HCT116 (cell line): Measurements from ENCODE around the gene PRPF40B. TPM values are rescaled to one million over a fixed set of nuclear protein-coding genes. Genes with fewer than 3 reads are reported as not detected.

Experiments used
- ATAC-seq: fragments of 200-7000 bp; cut with Tn5 transposase; 2 replicates; pipeline ENCODE4 v1.9.1; 2020; ENCODE audit warnings: mild to moderate bottlenecking, moderate library complexity
- BruUV-seq: library from RNA; stranded (reverse); fragments of 400-500 nt; replicated peaks from 2 replicates; lab custom pipeline; 2021; lab: Mats Ljungman, UMichigan
- CTCF ChIA-PET: fragments of 300-600 bp; sonication (Branson Sonifier 250); formaldehyde crosslinking; loops from one replicate; lab custom pipeline; 2021; ENCODE audit warnings: antibody characterized with exemption; lab: Charles Lee
- POLR2A ChIA-PET: fragments of 300-600, 350-600 bp; sonication (Branson Sonifier 250); formaldehyde crosslinking; loops from one replicate; lab custom pipeline; 2021; ENCODE audit warnings: antibody characterized with exemption; lab: Charles Lee
- RAD21 ChIA-PET, 2 experiments: fragments of 300-600 bp; sonication (Branson Sonifier 250); formaldehyde crosslinking; loops; one replicate each; lab custom pipeline; 2023; ENCODE audit warnings: low total read pairs in 2 of 2; ENCODE audit not compliant: uncharacterized antibody in 2 of 2, unreplicated experiment in 2 of 2, low non-redundant PET in 1 of 2; lab: Charles Lee
- DNase-seq: peaks from one replicate; pipeline ENCODE4 v3.0.0-alpha.2; 2010; ENCODE audit warnings: low read depth, low spot score
- H2AFZ ChIP-seq: fragments of 200-600 bp; shearing (Covaris generic), sonication (generic); 2 replicates; pipeline ENCODE4 v1.6.1; 2017; ENCODE audit warnings: low read depth, mixed run types, mixed read lengths, antibody characterized with exemption, low read length; ENCODE audit not compliant: poor library complexity, severe bottlenecking
- H3K27ac ChIP-seq: 2 replicates; pipeline ENCODE4 v1.5.1; 2012; ENCODE audit warnings: low read depth, low read length
- H3K27me3 ChIP-seq: fragments of 200-600 bp; sonication (generic); 2 replicates; pipeline ENCODE4 v1.6.1; 2016; ENCODE audit warnings: mixed run types, low read length, mixed read lengths; ENCODE audit not compliant: insufficient read depth
- H3K36me3 ChIP-seq, 2 experiments: fragments of 200-500 bp in 1 of 2; fragments of 200-600 bp in 1 of 2; sonication (Bioruptor generic) in 1 of 2; sonication (generic) in 1 of 2; 2 replicates each; pipeline versions ENCODE4 v1.5.1 to v1.6.1; 2014 to 2016; ENCODE audit warnings: low read length in 2 of 2, inconsistent platforms in 1 of 2, mixed read lengths in 1 of 2, mixed run types in 1 of 2; ENCODE audit not compliant: insufficient read depth in 2 of 2, control insufficient read depth in 1 of 2
- H3K4me1 ChIP-seq, 2 experiments: fragments of 200-600 bp in 1 of 2; sonication (generic) in 1 of 2; 2 replicates each; pipeline versions ENCODE4 v1.5.1 to v1.6.1; 2012 to 2017; ENCODE audit warnings: low read length in 2 of 2, inconsistent platforms in 1 of 2, mild to moderate bottlenecking in 1 of 2, mixed read lengths in 1 of 2, mixed run types in 1 of 2, moderate library complexity in 1 of 2; ENCODE audit not compliant: insufficient read depth in 2 of 2, control insufficient read depth in 1 of 2
- H3K4me2 ChIP-seq: fragments of 200-600 bp; sonication (generic); 2 replicates; pipeline ENCODE4 v1.6.1; 2017; ENCODE audit warnings: mixed run types, low read length, mixed read lengths
- H3K4me3 ChIP-seq, 2 experiments: fragments of 200-600 bp in 1 of 2; sonication (generic) in 1 of 2; replicated peaks in 1 of 2; 2 replicates each; pipeline ENCODE4 v1.5.1; 2011 to 2016; ENCODE audit warnings: low read length in 2 of 2, control low read depth in 1 of 2, low read depth in 1 of 2, mild to moderate bottlenecking in 1 of 2, mixed read lengths in 1 of 2, mixed run types in 1 of 2
- H3K79me2 ChIP-seq: fragments of 200-600 bp; sonication (generic); 2 replicates; pipeline ENCODE4 v1.6.1; 2017; ENCODE audit warnings: mild to moderate bottlenecking, mixed run types, low read length, moderate library complexity, mixed read lengths; ENCODE audit not compliant: insufficient read depth
- H3K9ac ChIP-seq: fragments of 200-600 bp; sonication (generic); 2 replicates; pipeline ENCODE4 v1.6.1; 2016; ENCODE audit warnings: low read length, mixed read lengths
- H3K9me2 ChIP-seq: fragments of 200-600 bp; sonication (generic), shearing (Covaris generic); 2 replicates; pipeline ENCODE4 v1.6.1; 2017; ENCODE audit warnings: mixed run types, mild to moderate bottlenecking, moderate library complexity; ENCODE audit not compliant: insufficient read depth
- H3K9me3 ChIP-seq, 2 experiments: fragments of 200-500 bp in 1 of 2; fragments of 200-600 bp in 1 of 2; sonication (Bioruptor generic) in 1 of 2; sonication (generic) in 1 of 2; 2 replicates each; pipeline ENCODE4 v1.6.1; 2014 to 2017; ENCODE audit warnings: low read length in 2 of 2, mixed read lengths in 2 of 2, inconsistent platforms in 1 of 2, low read depth in 1 of 2, mild to moderate bottlenecking in 1 of 2, mixed run types in 1 of 2, moderate library complexity in 1 of 2; ENCODE audit not compliant: control insufficient read depth in 1 of 2, insufficient read depth in 1 of 2
- H4K20me1 ChIP-seq: fragments of 200-600 bp; sonication (generic), shearing (Covaris generic); 2 replicates; pipeline ENCODE4 v1.6.1; 2017; ENCODE audit warnings: mixed run types, mild to moderate bottlenecking, moderate library complexity; ENCODE audit not compliant: insufficient read depth
- CEBPB ChIP-seq: IDR thresholded peaks from 2 replicates; pipeline ENCODE4 v1.6.1; 2012; ENCODE audit warnings: low read depth
- EGR1 ChIP-seq: IDR thresholded peaks from 2 replicates; pipeline ENCODE4 v1.6.1; 2012; ENCODE audit warnings: low read depth
- ELF1 ChIP-seq: IDR thresholded peaks from 2 replicates; pipeline ENCODE4 v1.6.1; 2012; ENCODE audit warnings: low read depth, borderline replicate concordance
- EZH2phosphoT487 ChIP-seq: fragments of 200-600 bp; IDR thresholded peaks from 2 replicates; pipeline ENCODE4 v1.6.1; 2018; ENCODE audit warnings: antibody characterized with exemption, borderline replicate concordance
- JUND ChIP-seq: IDR thresholded peaks from 2 replicates; pipeline ENCODE4 v1.6.1; 2012
- POLR2AphosphoS5 ChIP-seq: IDR thresholded peaks from 2 replicates; pipeline ENCODE4 v1.6.1; 2011; ENCODE audit warnings: mild to moderate bottlenecking, low read depth, low read length, moderate library complexity
- RAD21 ChIP-seq: IDR thresholded peaks from 2 replicates; pipeline ENCODE4 v1.6.1; 2012; ENCODE audit warnings: low read depth, mild to moderate bottlenecking
- SIN3A ChIP-seq: IDR thresholded peaks from 2 replicates; pipeline ENCODE4 v1.6.1; 2012; ENCODE audit warnings: low read depth
- SP1 ChIP-seq: IDR thresholded peaks from 2 replicates; pipeline ENCODE4 v1.6.1; 2012; ENCODE audit warnings: low read depth
- SRF ChIP-seq: IDR thresholded peaks from 2 replicates; pipeline ENCODE4 v1.6.1; 2012; ENCODE audit warnings: low read depth
- TCF7L2 ChIP-seq: IDR thresholded peaks from 2 replicates; pipeline ENCODE4 v1.7.0; 2011; ENCODE audit warnings: borderline replicate concordance, inconsistent platforms; ENCODE audit not compliant: insufficient read depth, insufficient read length; ENCODE audit errors: extremely low read depth
- YY1 ChIP-seq: IDR thresholded peaks from 2 replicates; pipeline ENCODE4 v1.6.1; 2011; ENCODE audit warnings: low read length, low read depth, moderate library complexity, mild to moderate bottlenecking; ENCODE audit not compliant: insufficient replicate concordance; ENCODE audit errors: extremely low read depth
- ZFX ChIP-seq: fragments of 450-650 bp; IDR thresholded peaks from 2 replicates; pipeline ENCODE4 v1.6.1; 2017
- ZNF274 ChIP-seq: fragments of 200-500 bp; sonication (Bioruptor generic); IDR thresholded peaks from 2 replicates; pipeline ENCODE4 v1.6.1; 2014; ENCODE audit warnings: mild to moderate bottlenecking, low read depth, low read length, inconsistent platforms
- intact Hi-C: fragments of 100-400 bp; cut with micrococcal nuclease; formaldehyde crosslinking; loops from 2 replicates; pipeline ENCODE4 v1.10.0; 2022
- total RNA-seq: library from RNA; stranded (reverse); gene quantifications from one replicate; pipeline ENCODE4 v1.2.1, GENCODE V29; 2021; ENCODE audit not compliant: unreplicated experiment
- TF ChIP-seq, protein P1 (sequence below): IDR thresholded peaks from 2 replicates; pipeline ENCODE4 v1.6.1; 2012; ENCODE audit warnings: low read depth
- TF ChIP-seq, protein P2 (sequence below), 3 experiments: fragments of 200-600 bp in 1 of 3; sonication (generic) in 1 of 3; IDR thresholded peaks in 2 of 3; conservative IDR thresholded peaks in 1 of 3; 2 replicates each; pipeline ENCODE4 v1.5.1; 2012 to 2017; ENCODE audit warnings: low read depth in 2 of 3, low read length in 2 of 3, antibody characterized with exemption in 1 of 3, borderline replicate concordance in 1 of 3, control low read depth in 1 of 3, mild to moderate bottlenecking in 1 of 3, mixed read lengths in 1 of 3, mixed run types in 1 of 3, moderate library complexity in 1 of 3; ENCODE audit not compliant: insufficient read depth in 1 of 3
- TF ChIP-seq, protein P3 (sequence below): IDR thresholded peaks from 2 replicates; pipeline ENCODE4 v1.6.1; 2011; ENCODE audit warnings: mild to moderate bottlenecking, low read length, moderate library complexity; ENCODE audit not compliant: insufficient replicate concordance; ENCODE audit errors: extremely low read depth

Gene PRPF40B
- total RNA-seq, 1 experiment from 2014 or later, result 29.0 TPM

DNA sequence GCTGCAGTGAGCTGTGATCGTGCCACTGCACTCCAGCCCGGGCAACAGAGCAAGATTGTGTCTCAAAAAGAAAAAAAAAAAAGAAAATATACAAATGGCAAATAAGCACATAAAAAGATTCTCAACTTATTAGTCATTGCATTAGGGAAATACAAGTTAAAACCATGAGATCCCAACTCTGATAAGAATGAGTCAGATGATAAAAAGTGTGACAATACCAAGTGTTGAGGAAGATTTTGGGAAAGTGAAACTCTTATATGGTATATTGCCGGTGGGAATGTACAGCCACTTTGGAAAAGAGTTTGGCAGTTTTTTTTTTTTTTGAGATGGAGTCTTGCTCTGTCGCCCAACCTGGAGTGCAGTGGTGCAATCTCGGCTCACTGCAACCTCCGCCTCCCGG is 7.6 kb upstream of the PRPF40B start:
- intact Hi-C loops, result no loop called here
- POLR2A ChIA-PET, result no interaction called here
- DNase-seq, result no peak

More for the DNA sequence above, 7.6 kb upstream of the PRPF40B start:
- Histone ChIP-seq H3K9me2 (no peaks in the 10 kb centered on the region), H3K4me3 (no peak overlapping the region), H3K79me2 (no peaks in the 10 kb centered on the region), H4K20me1 (no peaks in the 10 kb centered on the region), H3K4me1 (peaks cover 0 to 6% of the 10 kb centered on the region in 2 experiments; a peak in 2 of 4 replicates), H3K27ac (no peak overlapping the region), H3K9ac (no peak overlapping the region), H2AFZ (no peak overlapping the region), H3K36me3 (no peaks in the 10 kb centered on the region), H3K9me3 (peaks cover 0 to 4% of the 10 kb centered on the region in 2 experiments; a peak in 1 of 4 replicates), H3K4me2 (no peak overlapping the region), H3K27me3 (no peaks in the 10 kb centered on the region)
- no peak for ATAC-seq
- ChIA-PET CTCF (interaction anchor here (0.7 to 1.9 kb wide), 2 partner anchors 8 to 351 kb away, joined by 3 to 9 read pairs; partner anchors contain the start of gene PRPF40B), RAD21 (no interaction called here)
- no TSS peak for BruUV-seq
- no peak for TF ChIP-seq POLR2AphosphoS5
- TF ChIP-seq YY1, result no peak
- TF ChIP-seq EZH2phosphoT487, result no peak
- no peak for TF ChIP-seq ZNF274
- no peak for TF ChIP-seq JUND
- TF ChIP-seq, protein P1, sequence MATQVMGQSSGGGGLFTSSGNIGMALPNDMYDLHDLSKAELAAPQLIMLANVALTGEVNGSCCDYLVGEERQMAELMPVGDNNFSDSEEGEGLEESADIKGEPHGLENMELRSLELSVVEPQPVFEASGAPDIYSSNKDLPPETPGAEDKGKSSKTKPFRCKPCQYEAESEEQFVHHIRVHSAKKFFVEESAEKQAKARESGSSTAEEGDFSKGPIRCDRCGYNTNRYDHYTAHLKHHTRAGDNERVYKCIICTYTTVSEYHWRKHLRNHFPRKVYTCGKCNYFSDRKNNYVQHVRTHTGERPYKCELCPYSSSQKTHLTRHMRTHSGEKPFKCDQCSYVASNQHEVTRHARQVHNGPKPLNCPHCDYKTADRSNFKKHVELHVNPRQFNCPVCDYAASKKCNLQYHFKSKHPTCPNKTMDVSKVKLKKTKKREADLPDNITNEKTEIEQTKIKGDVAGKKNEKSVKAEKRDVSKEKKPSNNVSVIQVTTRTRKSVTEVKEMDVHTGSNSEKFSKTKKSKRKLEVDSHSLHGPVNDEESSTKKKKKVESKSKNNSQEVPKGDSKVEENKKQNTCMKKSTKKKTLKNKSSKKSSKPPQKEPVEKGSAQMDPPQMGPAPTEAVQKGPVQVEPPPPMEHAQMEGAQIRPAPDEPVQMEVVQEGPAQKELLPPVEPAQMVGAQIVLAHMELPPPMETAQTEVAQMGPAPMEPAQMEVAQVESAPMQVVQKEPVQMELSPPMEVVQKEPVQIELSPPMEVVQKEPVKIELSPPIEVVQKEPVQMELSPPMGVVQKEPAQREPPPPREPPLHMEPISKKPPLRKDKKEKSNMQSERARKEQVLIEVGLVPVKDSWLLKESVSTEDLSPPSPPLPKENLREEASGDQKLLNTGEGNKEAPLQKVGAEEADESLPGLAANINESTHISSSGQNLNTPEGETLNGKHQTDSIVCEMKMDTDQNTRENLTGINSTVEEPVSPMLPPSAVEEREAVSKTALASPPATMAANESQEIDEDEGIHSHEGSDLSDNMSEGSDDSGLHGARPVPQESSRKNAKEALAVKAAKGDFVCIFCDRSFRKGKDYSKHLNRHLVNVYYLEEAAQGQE, result no peak
- TF ChIP-seq, protein P2, sequence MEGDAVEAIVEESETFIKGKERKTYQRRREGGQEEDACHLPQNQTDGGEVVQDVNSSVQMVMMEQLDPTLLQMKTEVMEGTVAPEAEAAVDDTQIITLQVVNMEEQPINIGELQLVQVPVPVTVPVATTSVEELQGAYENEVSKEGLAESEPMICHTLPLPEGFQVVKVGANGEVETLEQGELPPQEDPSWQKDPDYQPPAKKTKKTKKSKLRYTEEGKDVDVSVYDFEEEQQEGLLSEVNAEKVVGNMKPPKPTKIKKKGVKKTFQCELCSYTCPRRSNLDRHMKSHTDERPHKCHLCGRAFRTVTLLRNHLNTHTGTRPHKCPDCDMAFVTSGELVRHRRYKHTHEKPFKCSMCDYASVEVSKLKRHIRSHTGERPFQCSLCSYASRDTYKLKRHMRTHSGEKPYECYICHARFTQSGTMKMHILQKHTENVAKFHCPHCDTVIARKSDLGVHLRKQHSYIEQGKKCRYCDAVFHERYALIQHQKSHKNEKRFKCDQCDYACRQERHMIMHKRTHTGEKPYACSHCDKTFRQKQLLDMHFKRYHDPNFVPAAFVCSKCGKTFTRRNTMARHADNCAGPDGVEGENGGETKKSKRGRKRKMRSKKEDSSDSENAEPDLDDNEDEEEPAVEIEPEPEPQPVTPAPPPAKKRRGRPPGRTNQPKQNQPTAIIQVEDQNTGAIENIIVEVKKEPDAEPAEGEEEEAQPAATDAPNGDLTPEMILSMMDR (IDR thresholded peaks at IDR 0.05 in 2 of 3, conservative IDR thresholded peaks at IDR 0.05 in 1 of 3; ENCODE audit: borderline replicate concordance in 1 of 3, insufficient read depth in 1 of 3, low read depth in 2 of 3, low read length in 2 of 3), result no peak
- TF ChIP-seq SP1, result no peak
- TF ChIP-seq, protein P3, sequence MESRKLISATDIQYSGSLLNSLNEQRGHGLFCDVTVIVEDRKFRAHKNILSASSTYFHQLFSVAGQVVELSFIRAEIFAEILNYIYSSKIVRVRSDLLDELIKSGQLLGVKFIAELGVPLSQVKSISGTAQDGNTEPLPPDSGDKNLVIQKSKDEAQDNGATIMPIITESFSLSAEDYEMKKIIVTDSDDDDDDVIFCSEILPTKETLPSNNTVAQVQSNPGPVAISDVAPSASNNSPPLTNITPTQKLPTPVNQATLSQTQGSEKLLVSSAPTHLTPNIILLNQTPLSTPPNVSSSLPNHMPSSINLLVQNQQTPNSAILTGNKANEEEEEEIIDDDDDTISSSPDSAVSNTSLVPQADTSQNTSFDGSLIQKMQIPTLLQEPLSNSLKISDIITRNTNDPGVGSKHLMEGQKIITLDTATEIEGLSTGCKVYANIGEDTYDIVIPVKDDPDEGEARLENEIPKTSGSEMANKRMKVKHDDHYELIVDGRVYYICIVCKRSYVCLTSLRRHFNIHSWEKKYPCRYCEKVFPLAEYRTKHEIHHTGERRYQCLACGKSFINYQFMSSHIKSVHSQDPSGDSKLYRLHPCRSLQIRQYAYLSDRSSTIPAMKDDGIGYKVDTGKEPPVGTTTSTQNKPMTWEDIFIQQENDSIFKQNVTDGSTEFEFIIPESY, result no peak
- no peak for TF ChIP-seq EGR1
- no peak for TF ChIP-seq ZFX
- TF ChIP-seq SIN3A, result no peak
- no peak for TF ChIP-seq SRF
- TF ChIP-seq ELF1, result no peak
- TF ChIP-seq TCF7L2, result no peak
- no peak for TF ChIP-seq RAD21
- TF ChIP-seq CEBPB, result no peak
